GM12878 (cell line): ENCODE measurements around the gene GFRA4.

ENCODE experiments used
- BMI1 ChIP-seq: fragments of 450-650 bp; IDR thresholded peaks from 2 replicates; pipeline ENCODE4 v1.6.1; 2016; ENCODE audit warnings: mild to moderate bottlenecking, moderate library complexity, borderline replicate concordance
- DPF2 ChIP-seq: fragments of 450-650 bp; IDR thresholded peaks from 2 replicates; pipeline ENCODE4 v1.6.1; 2017; ENCODE audit warnings: mild to moderate bottlenecking
- EZH2 ChIP-seq: IDR thresholded peaks from 2 replicates; pipeline ENCODE4 v1.6.1; 2012; ENCODE audit warnings: low read depth, mild to moderate bottlenecking, control low read depth, inconsistent platforms, low read length, borderline replicate concordance; ENCODE audit not compliant: control insufficient read depth
- POLR2AphosphoS5 ChIP-seq: IDR thresholded peaks from 2 replicates; pipeline ENCODE4 v1.6.1; 2011; ENCODE audit warnings: mild to moderate bottlenecking, low read length, inconsistent platforms
- RAD21 ChIP-seq: IDR thresholded peaks from 2 replicates; pipeline ENCODE4 v1.6.1; 2011; ENCODE audit warnings: mild to moderate bottlenecking, low read depth, low read length, moderate library complexity; ENCODE audit not compliant: insufficient read depth
- SIN3A ChIP-seq: IDR thresholded peaks from 2 replicates; pipeline ENCODE4 v1.6.1; 2012; ENCODE audit warnings: low read depth, low read length, improper control_type of control experiment
- SMC3 ChIP-seq: IDR thresholded peaks from 2 replicates; pipeline ENCODE4 v1.6.1; 2011; ENCODE audit warnings: low read length, improper control_type of control experiment, borderline replicate concordance
- TF ChIP-seq, protein P1 (sequence below), 3 experiments: IDR thresholded peaks in 2 of 3; conservative IDR thresholded peaks in 1 of 3; 2 replicates each; pipeline ENCODE4 v1.5.1; 2011; ENCODE audit warnings: low read depth in 3 of 3, low read length in 3 of 3, mild to moderate bottlenecking in 3 of 3, control low read depth in 2 of 3, moderate library complexity in 2 of 3, inconsistent platforms in 1 of 3, mixed read lengths in 1 of 3; ENCODE audit not compliant: control insufficient read depth in 2 of 3, insufficient read depth in 1 of 3; ENCODE audit errors: extremely low read depth in 1 of 3
- TF ChIP-seq, protein P2 (sequence below): IDR thresholded peaks from 2 replicates; pipeline ENCODE4 v1.6.1; 2012; ENCODE audit warnings: mild to moderate bottlenecking, low read depth, low read length
- TF ChIP-seq, protein P3 (sequence below): fragments of 450-650 bp; IDR thresholded peaks from 2 replicates; pipeline ENCODE4 v1.6.1; 2014; ENCODE audit warnings: mild to moderate bottlenecking

DNA sequence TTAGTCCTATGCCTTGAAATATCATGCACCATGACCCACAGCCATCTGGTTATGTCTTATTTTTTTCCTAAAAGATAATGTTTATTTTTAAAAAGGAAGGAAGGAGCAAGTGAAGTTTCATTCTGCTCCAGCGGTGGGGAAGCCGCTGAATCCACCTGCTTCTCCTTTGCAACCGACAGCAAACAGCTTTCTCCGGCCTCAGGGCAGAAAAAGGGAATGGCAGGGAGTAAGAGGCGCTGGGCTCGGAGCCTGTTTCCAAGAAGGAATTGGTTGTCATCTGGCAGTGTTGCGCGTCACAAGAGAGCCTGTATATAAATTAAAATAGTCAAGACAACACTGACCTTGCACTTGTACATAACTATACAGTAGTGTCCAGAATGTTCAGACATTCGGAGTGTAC is 14.2 kb downstream of the GFRA4 start:
- TF ChIP-seq POLR2AphosphoS5 (no peak), BMI1 (no peak), SMC3 (no peak), EZH2 (no peak), RAD21 (no peak), DPF2 (no peak), SIN3A (no peak)
- TF ChIP-seq, protein P1, sequence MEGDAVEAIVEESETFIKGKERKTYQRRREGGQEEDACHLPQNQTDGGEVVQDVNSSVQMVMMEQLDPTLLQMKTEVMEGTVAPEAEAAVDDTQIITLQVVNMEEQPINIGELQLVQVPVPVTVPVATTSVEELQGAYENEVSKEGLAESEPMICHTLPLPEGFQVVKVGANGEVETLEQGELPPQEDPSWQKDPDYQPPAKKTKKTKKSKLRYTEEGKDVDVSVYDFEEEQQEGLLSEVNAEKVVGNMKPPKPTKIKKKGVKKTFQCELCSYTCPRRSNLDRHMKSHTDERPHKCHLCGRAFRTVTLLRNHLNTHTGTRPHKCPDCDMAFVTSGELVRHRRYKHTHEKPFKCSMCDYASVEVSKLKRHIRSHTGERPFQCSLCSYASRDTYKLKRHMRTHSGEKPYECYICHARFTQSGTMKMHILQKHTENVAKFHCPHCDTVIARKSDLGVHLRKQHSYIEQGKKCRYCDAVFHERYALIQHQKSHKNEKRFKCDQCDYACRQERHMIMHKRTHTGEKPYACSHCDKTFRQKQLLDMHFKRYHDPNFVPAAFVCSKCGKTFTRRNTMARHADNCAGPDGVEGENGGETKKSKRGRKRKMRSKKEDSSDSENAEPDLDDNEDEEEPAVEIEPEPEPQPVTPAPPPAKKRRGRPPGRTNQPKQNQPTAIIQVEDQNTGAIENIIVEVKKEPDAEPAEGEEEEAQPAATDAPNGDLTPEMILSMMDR (IDR thresholded peaks at IDR 0.05 in 2 of 3, conservative IDR thresholded peaks at IDR 0.05 in 1 of 3; ENCODE audit: control insufficient read depth in 2 of 3, extremely low read depth in 1 of 3, insufficient read depth in 1 of 3, low read depth in 3 of 3, low read length in 3 of 3), result no peak
- TF ChIP-seq, protein P2, sequence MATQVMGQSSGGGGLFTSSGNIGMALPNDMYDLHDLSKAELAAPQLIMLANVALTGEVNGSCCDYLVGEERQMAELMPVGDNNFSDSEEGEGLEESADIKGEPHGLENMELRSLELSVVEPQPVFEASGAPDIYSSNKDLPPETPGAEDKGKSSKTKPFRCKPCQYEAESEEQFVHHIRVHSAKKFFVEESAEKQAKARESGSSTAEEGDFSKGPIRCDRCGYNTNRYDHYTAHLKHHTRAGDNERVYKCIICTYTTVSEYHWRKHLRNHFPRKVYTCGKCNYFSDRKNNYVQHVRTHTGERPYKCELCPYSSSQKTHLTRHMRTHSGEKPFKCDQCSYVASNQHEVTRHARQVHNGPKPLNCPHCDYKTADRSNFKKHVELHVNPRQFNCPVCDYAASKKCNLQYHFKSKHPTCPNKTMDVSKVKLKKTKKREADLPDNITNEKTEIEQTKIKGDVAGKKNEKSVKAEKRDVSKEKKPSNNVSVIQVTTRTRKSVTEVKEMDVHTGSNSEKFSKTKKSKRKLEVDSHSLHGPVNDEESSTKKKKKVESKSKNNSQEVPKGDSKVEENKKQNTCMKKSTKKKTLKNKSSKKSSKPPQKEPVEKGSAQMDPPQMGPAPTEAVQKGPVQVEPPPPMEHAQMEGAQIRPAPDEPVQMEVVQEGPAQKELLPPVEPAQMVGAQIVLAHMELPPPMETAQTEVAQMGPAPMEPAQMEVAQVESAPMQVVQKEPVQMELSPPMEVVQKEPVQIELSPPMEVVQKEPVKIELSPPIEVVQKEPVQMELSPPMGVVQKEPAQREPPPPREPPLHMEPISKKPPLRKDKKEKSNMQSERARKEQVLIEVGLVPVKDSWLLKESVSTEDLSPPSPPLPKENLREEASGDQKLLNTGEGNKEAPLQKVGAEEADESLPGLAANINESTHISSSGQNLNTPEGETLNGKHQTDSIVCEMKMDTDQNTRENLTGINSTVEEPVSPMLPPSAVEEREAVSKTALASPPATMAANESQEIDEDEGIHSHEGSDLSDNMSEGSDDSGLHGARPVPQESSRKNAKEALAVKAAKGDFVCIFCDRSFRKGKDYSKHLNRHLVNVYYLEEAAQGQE, result no peak
- TF ChIP-seq, protein P3, sequence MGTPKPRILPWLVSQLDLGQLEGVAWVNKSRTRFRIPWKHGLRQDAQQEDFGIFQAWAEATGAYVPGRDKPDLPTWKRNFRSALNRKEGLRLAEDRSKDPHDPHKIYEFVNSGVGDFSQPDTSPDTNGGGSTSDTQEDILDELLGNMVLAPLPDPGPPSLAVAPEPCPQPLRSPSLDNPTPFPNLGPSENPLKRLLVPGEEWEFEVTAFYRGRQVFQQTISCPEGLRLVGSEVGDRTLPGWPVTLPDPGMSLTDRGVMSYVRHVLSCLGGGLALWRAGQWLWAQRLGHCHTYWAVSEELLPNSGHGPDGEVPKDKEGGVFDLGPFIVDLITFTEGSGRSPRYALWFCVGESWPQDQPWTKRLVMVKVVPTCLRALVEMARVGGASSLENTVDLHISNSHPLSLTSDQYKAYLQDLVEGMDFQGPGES, result no peak
